Activated T-helper 2 cell treated with anti-CD3 and anti-CD28 coated beads, Interferon-gamma antibody, Interleukin-2, Interleukin-4, amounts not matched to agents 10 μg/mL and 5 μg/mL and 100 μg/mL, durations not matched to agents 14 hours and 24 hours and 36 hours (primary cell): Measurements from ENCODE around the gene ARHGEF17. TPM values are rescaled to one million over a fixed set of nuclear protein-coding genes. Genes with fewer than 3 reads are reported as not detected.

Experiments
- DNase-seq: peaks from one replicate; pipeline ENCODE4 v3.0.0; 2021; ENCODE audit warnings: low spot score
- H3K27ac Mint-ChIP-seq: one replicate; pipeline ENCODE4 v1.8.0; 2021; ENCODE audit warnings: mixed read lengths
- H3K27me3 Mint-ChIP-seq: one replicate; pipeline ENCODE4 v1.8.0; 2021; ENCODE audit warnings: low read depth, mixed read lengths
- H3K36me3 Mint-ChIP-seq: one replicate; pipeline ENCODE4 v1.8.0; 2021; ENCODE audit warnings: low read depth, mixed read lengths
- H3K4me1 Mint-ChIP-seq: one replicate; pipeline ENCODE4 v1.8.0; 2021; ENCODE audit warnings: low read depth, mixed read lengths
- H3K4me3 Mint-ChIP-seq: one replicate; pipeline ENCODE4 v1.8.0; 2021; ENCODE audit warnings: low read depth, mild to moderate bottlenecking, moderate library complexity, mixed read lengths
- H3K9me3 Mint-ChIP-seq: one replicate; pipeline ENCODE4 v1.8.0; 2021; ENCODE audit warnings: mixed read lengths
- intact Hi-C: fragments of 100-400 bp; cut with micrococcal nuclease; formaldehyde crosslinking; loops from one replicate; pipeline ENCODE4 v1.15.1; 2023
- total RNA-seq: library from RNA; stranded (reverse); gene quantifications from 2 replicates; pipeline ENCODE4 v1.2.3, GENCODE V29; 2022

The ARHGEF17 gene
- total RNA-seq, 1 donor from 2014 or later = 0.30 TPM

DNA sequence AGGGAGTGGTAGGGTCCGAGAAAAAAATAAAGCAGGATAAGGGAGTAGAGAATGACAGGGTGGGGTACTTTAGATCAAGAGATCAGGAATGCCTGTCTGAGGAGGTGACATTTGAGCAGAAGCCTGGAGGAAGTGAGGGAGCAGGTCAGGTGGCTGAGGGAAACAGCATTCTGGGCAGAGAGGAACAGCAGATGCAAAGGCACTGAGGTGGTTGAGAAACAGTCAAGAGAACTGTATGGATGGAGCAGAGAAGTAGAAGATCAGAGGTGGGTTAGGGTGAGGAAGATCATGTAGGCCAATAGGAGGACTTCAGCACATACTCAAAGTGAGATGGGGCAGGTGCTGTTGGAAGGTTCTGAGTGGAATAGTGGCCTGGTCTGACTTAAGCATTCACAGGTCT, 8.3 kb downstream of the ARHGEF17 start:
- H3K4me1 Mint-ChIP-seq = peaks cover 10% of the 10 kb centered on the region
- no peak for DNase-seq
- H3K36me3 Mint-ChIP-seq = no peaks in the 10 kb centered on the region
- peaks cover 14% of the 10 kb centered on the region for H3K27me3 Mint-ChIP-seq
- intact Hi-C loops = no loop called here
- H3K4me3 Mint-ChIP-seq = no peak overlapping the region
- no peaks in the 10 kb centered on the region for H3K9me3 Mint-ChIP-seq
- H3K27ac Mint-ChIP-seq = no peak overlapping the region

GRCh38 chr11:73317373-73317772, 9.3 kb downstream of the ARHGEF17 start:
- no peak overlapping the region for H3K4me3 Mint-ChIP-seq
- H3K4me1 Mint-ChIP-seq = peaks cover 13% of the 10 kb centered on the region
- DNase-seq = no peak
- intact Hi-C loops = no loop called here
- H3K27ac Mint-ChIP-seq = no peak overlapping the region
- no peaks in the 10 kb centered on the region for H3K36me3 Mint-ChIP-seq
- peaks cover 10% of the 10 kb centered on the region for H3K27me3 Mint-ChIP-seq
- no peaks in the 10 kb centered on the region for H3K9me3 Mint-ChIP-seq

- Mint-ChIP-seq H3K36me3 (no peaks in the 10 kb centered on the region), H3K4me1 (peaks cover 13% of the 10 kb centered on the region), H3K27ac (no peak overlapping the region), H3K9me3 (no peaks in the 10 kb centered on the region), H3K4me3 (no peak overlapping the region), H3K27me3 (peaks cover 10% of the 10 kb centered on the region)
- intact Hi-C loops = no loop called here
- no peak for DNase-seq
Measured at GRCh38 chr11:73317803-73318202, 9.7 kb downstream of the ARHGEF17 start.

GRCh38 chr11:73318501-73319011, 10.5 kb downstream of the ARHGEF17 start:
- H3K27me3 Mint-ChIP-seq = peaks cover 10% of the 10 kb centered on the region
- H3K36me3 Mint-ChIP-seq = no peaks in the 10 kb centered on the region
- no peak for DNase-seq
- intact Hi-C loops = no loop called here
- H3K4me3 Mint-ChIP-seq = no peak overlapping the region
- H3K27ac Mint-ChIP-seq = no peak overlapping the region
- peaks cover 12% of the 10 kb centered on the region for H3K4me1 Mint-ChIP-seq
- no peaks in the 10 kb centered on the region for H3K9me3 Mint-ChIP-seq

DNA sequence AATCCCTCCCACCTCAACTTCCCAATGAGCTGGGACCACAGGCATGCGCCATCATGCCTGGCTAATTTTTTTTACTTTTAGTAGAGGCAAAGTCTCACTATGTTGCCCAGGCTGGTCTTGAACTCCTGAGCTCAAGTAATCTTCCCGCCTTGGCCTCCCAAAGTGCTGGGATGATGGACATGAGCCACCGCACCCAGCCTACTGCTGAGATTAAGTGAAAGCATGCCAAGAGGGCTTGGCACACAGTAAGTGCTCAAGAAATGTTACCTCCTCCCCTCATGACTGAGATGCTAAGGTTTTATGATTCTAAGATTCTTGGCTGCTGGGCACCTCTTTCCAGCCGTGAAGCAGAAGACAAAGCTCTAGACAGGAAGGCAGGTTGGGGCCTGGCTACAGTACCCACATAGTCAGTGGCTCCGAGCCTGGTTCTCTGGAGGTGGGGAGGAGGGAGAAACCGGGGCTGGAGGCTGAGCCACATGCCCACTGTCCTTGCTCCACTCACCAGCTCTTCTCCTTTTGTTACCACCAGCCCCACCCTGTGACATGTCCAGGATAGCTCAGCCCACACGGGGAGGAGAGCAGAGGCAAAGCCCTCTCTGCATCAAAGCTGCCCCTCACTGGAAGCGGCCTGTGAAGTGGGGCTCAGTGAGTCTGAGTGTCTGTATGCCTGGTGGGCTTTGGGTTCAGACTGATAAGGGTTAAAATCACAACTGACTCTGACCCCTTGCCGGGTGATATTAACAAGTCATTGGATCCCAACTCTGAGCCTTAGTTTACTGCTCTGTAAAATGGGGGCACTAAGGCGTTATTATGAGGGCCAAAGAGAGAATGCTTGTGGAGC, 12.9 kb downstream of the ARHGEF17 start:
- no peaks in the 10 kb centered on the region for H3K36me3 Mint-ChIP-seq
- H3K9me3 Mint-ChIP-seq = no peaks in the 10 kb centered on the region
- H3K27me3 Mint-ChIP-seq = peaks cover 7% of the 10 kb centered on the region
- peaks cover 6% of the 10 kb centered on the region for H3K4me1 Mint-ChIP-seq
- H3K27ac Mint-ChIP-seq = no peak overlapping the region
- intact Hi-C loops = no loop called here
- DNase-seq = no peak
- H3K4me3 Mint-ChIP-seq = no peak overlapping the region

- no peaks in the 10 kb centered on the region for H3K36me3 Mint-ChIP-seq
- intact Hi-C loops = no loop called here
- H3K27ac Mint-ChIP-seq = no peak overlapping the region
- no peak overlapping the region for H3K4me3 Mint-ChIP-seq
- no peak for DNase-seq
- peaks cover 6% of the 10 kb centered on the region for H3K4me1 Mint-ChIP-seq
- no peaks in the 10 kb centered on the region for H3K9me3 Mint-ChIP-seq
- H3K27me3 Mint-ChIP-seq = peaks cover 2% of the 10 kb centered on the region
Measured at GRCh38 chr11:73321604-73322381, 13.7 kb downstream of the ARHGEF17 start.

- DNase-seq = no peak
- Mint-ChIP-seq H3K27me3 (peaks cover 2% of the 10 kb centered on the region), H3K4me3 (no peak overlapping the region), H3K4me1 (peaks cover 6% of the 10 kb centered on the region), H3K9me3 (no peaks in the 10 kb centered on the region), H3K27ac (no peak overlapping the region), H3K36me3 (no peaks in the 10 kb centered on the region)
- intact Hi-C loops = no loop called here
Measured at GRCh38 chr11:73322382-73323306, 14.6 kb downstream of the ARHGEF17 start.

GRCh38 chr11:73323464-73323863, 15.4 kb downstream of the ARHGEF17 start:
- H3K4me1 Mint-ChIP-seq = peaks cover 6% of the 10 kb centered on the region
- H3K9me3 Mint-ChIP-seq = no peaks in the 10 kb centered on the region
- no peak overlapping the region for H3K27ac Mint-ChIP-seq
- peaks cover 2% of the 10 kb centered on the region for H3K27me3 Mint-ChIP-seq
- H3K4me3 Mint-ChIP-seq = no peak overlapping the region
- DNase-seq = no peak
- intact Hi-C loops = no loop called here
- no peaks in the 10 kb centered on the region for H3K36me3 Mint-ChIP-seq

DNA sequence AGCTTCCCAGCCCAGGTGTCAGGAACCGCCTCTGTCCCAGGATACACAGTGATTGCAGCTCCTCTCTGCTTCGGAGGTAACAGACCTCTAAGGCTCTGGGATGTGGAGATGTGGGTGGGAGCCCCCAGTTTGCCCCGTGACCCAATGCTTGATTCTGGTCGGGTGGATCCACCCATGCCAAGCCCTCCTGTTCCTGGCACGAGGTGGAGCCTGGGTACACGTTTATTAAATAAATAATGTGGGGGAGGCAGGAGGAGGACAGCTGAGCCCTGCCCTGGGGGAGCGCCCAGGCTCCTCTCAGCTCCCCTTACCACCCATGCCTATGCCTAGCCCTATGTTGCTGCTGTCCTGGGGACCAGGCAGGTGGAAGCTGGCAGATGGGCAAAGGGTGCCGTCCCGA, 16.0 kb downstream of the ARHGEF17 start:
- Mint-ChIP-seq H3K4me3 (no peak overlapping the region), H3K27ac (no peak overlapping the region), H3K36me3 (no peaks in the 10 kb centered on the region), H3K9me3 (no peaks in the 10 kb centered on the region), H3K27me3 (peaks cover 2% of the 10 kb centered on the region), H3K4me1 (peaks cover 6% of the 10 kb centered on the region)
- DNase-seq = no peak
- intact Hi-C loops = no loop called here

GRCh38 chr11:73324665-73325035, 16.6 kb downstream of the ARHGEF17 start:
- intact Hi-C loops = no loop called here
- no peaks in the 10 kb centered on the region for H3K36me3 Mint-ChIP-seq
- peaks cover 2% of the 10 kb centered on the region for H3K27me3 Mint-ChIP-seq
- DNase-seq = no peak
- H3K27ac Mint-ChIP-seq = no peak overlapping the region
- H3K9me3 Mint-ChIP-seq = no peaks in the 10 kb centered on the region
- H3K4me1 Mint-ChIP-seq = peaks cover 6% of the 10 kb centered on the region
- no peak overlapping the region for H3K4me3 Mint-ChIP-seq

- intact Hi-C loops = no loop called here
- Mint-ChIP-seq H3K27me3 (peaks cover 2% of the 10 kb centered on the region), H3K9me3 (no peaks in the 10 kb centered on the region), H3K36me3 (no peaks in the 10 kb centered on the region), H3K27ac (no peak overlapping the region), H3K4me1 (peaks cover 6% of the 10 kb centered on the region), H3K4me3 (no peak overlapping the region)
- DNase-seq = no peak
Measured at GRCh38 chr11:73325036-73325981, 17.2 kb downstream of the ARHGEF17 start.
